T-helper 1 cell (primary cell): Measurements from ENCODE around the gene ASB6.
"Not testable (repeated sequence)": the region's sequence is repeated elsewhere in the genome, so short reads cannot be mapped to it uniquely, and the experiment has no call there.

Source experiments
- DNase-seq, 5 donors: peaks; one replicate each; pipeline ENCODE4 v3.0.0-alpha.2; 2012 to 2020

ASB6 gene

DNA sequence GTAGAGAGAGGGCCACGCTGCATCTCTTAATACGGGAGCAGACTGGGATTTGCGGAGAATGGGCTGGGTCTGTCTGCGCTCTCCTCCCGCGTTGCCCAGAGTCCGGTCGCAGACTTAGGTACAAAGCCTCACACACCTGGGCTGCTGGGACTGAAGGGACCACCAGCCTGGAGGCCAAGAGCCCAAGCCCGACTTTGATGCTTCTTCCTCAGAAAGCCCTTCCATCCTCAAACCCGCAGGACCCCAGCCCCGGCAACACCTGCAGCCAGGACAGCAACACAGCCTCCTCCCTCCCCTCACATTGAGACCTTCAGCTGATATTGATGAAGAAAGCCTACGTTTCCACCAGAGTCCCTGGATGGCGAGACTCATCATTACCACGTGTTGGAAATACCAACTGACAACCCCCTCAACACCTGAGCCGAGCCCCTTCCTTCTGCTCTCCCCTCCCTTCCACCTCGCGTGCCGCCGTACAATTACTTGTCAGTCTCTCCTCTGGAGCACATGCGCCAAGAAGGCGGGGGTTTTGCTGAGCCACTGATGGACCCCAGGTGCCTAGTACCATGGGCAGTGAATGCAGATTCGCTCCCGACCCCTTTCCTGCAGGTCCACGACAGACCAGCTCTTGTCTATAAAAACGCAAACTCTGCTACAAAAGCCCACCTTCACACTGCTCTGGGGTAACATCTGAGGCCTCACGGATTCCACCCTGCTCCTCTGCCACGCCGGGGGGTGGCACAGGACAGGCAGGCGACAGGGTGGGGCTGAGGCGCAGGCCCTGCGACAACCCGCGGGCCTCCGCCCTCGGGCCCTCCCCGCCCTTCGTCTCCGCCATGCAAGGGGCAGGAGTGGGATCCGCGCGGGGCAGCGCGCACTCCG, 841 bp downstream of the ASB6 start:
- no peak for DNase-seq

DNA sequence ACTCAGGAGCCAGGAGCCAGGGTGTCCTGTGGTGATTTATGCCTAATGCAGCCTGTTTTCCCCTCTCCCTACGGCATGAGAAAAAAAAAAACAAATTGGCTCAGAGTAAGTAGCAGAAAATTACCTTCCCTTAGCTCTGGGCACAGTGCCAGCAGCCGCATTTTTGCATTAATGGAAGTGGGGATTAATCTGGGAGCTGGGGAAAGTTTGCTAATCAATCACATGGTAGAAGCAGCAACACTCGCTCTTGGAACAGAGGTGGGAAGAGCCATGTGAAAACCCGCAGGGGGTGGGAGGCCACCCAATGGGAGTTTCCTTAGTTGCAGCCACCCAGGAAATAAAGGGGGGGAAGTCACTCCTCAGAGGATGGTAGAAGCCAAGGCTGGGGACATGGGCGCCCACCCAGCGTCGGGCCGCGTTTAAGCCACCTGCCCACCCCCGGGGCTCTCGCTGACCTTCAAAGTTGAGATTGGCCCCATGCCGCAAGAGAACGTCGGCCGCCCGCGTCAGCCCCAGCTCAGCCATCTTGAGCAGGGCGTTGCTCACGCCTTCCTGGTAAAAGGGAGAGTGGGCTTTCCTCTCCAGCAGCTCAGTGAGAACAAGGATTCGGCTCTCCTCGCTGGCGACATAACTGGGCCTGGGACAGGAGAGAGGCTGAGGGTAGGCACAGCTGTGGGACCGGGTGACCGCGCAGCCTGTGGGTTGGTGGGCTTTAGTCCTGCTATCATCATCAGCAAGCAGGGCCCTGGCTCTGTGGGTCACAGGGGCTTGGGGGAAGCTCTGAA, 1.7 kb downstream of the ASB6 start:
- no peak for DNase-seq

DNA sequence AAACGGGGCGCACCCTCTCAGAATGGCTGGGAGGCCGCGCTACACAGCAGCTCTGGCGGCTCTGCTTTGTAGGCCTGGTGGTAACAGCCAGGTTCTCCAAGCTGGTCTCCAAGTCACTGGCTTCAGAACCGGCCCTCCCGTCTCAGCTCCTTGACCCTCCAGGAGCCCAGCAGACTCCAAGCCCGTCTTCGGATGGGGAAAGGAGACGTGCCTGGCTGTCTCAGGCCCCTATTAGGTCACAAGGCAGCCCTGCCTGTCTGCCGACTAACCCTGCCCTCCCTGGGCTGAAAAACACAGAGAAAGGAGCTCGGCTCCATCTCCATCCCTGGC, 2.2 kb downstream of the ASB6 start:
- no peak for DNase-seq

DNA sequence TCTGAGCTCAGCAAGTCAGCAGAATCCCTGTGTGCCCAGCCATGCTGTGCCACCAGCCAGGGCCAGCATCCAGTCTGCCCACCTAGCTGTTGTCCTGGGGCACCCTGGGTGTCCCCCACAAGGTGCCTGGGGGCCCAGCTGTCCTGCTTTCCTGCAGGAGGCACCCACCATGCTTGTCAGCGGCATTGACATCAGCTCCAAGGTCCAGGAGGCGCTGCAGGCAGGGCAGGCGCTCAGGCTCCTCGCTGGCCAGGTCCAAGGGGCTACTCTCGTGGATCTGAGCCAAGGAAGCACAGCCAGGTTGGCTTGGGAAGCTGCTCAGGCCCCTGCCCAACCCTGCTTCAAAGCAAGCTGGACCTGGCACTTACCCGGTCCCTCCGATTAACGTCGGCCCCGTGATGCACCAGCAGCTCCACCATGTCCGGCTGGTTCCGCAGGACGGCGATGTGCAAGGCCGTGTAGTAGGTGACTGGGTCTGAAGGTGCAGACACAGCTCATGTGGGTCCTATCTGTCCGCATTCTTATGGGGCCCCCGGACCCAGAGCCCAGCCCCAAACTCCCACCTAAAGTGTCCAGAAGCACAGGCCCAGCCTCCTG, 2.8 kb downstream of the ASB6 start:
- no peak for DNase-seq

DNA sequence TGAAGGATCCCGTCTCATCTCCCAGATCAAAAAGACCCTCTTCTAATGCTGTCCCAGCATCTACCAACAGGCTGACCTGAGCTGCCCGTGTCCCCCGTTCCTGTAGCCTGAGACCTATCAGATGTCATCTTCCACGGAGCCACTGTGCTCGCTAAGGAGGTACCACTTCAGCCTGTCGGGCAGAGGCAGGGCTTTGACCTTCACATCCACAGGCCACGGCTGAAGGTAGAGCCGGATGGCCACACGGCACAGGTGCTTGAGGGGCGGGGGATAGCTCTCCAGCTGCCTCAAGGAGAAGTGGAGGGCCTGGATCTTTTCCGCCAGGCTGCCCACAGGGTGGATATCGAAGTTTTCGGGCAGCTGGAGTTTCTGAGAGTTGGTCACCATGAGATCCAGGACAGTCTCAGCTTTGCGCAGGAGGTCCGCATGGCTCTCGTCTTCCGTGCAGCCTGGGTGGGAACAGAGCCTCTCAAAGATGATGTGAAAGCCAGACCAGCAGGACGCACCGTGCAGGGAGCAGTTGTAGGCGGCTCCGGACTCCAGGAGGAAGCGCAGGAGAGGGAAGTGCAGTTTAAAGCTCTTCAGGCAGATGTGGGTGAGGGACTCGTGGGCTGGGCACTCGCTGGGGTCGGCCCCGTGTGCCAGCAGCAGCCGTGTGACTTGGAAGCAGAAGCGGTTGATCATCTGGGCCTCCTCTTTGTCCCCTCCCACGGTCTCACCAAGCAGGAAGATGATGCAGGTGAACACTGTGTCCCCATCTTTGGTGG, 4.1 kb downstream of the ASB6 start:
- DNase-seq, result no peak

DNA sequence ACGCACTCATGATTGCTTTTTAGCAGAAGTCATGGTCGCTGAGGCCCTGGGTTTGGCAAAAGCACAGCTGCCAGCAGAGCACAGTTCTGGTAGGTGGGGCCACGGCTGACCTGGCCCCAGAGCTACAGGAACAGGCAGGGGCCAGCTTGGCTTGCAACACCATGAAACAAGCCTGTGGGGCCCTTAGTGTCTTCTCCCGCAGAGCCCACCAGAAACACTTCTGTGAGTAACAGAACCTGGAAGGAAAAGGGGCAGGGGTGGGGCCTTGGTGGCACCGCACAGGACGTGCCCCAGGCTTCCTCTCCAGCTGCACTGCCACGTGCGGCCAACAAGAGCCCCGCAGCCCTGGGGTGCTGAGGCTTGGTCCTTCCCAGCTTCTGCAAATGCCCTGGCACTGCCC, 4.8 kb downstream of the ASB6 start:
- no peak for DNase-seq

DNA sequence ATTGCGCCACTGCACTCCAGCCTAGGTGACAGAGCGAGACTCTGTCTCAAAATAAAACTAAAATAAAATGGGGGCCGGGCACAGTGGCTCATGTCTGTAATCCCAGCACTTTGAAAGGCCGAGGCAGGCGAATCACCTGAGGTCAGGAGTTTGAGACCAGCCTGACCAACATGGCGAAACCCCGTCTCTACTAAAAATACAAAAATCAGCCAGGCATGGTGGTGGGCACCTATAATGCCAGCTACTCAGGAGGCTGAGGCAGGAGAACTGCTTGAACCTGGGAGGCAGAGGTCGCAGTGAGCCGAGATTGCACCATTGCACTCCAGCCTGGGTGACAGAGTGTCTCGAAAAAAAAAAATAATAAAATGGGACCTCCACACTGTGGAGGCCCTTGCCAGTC, 5.6 kb downstream of the ASB6 start:
- DNase-seq, result not testable (repeated sequence)

DNA sequence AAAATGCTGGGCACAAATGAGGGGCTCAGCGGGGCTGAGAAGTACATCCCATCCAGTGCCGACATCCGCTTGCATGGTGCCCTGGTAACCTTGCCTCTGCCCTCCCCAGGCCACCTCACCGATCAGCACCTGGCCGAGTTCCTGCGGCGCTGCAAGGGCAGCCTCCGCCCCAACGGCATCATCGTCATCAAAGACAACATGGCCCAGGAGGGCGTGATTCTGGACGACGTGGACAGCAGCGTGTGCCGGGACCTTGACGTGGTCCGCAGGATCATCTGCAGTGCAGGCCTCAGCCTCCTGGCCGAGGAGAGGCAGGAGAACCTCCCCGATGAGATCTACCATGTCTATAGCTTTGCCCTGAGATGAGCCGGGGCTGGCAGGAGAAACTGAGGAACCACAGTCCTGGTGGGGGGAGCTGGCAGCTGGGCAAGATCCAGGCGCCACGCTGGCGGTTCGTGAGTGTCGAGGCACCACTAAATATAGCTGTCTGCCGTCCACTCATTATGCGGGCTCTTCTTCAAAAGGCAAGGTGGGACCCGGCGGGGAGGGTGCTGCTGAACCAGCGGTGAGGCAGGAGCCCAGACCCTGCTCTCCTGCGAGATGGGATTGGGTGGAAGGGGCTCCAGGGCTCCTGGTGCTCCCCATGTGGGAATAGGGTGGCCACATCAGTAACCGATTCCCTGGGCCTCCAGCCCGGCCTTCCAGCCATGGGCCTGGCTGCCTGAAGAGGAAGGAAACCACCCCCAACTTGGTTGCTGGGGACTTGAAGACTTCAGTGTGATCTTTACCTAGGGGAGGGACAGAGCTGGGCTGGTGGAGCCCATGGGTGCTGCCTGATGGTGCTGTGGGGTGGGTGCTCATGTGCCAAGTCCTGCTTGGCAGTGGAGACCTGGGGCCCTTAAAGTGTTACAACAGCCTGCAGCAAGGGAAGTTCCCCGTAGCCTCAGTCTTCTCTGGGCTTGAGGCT, 6.6 kb downstream of the ASB6 start:
- DNase-seq, result no peak

DNA sequence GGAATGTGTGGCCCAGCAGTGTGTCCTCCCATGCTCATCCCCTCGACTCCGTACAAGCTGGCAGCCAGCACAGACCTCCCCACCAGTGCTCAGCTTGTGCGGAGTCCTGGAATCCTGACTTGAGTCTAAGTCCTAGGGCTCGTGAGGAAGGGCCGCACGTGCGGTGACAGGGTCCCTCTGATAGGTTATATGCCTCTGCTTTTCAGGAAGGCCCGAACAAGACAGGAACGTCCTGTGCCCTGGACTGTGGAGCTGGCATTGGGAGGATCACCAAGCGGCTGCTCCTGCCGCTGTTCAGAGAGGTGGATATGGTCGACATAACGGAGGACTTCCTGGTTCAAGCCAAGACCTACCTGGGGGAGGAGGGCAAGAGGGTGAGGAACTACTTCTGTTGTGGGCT, 8.1 kb downstream of the ASB6 start:
- DNase-seq, result no peak

DNA sequence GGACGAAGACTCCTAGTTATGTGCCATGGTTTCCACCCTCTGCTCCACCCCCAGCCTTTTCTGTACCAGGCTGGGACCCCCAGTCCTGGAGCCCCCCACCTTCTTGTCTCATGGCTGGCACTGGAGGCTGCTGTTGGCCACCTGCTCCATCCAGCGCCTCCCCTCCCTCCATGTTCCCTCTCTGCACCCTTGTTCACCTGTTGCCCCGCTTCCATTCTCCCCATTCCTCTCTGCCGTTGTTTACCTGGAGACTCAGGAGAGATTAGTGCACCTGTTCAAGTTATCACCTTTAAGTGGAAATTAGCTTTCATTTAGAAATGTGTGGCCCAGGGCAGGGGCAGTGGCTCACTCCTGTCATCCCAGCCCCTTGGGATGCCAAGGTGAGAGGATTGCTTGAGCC, 8.7 kb downstream of the ASB6 start:
- DNase-seq, result no peak

DNA sequence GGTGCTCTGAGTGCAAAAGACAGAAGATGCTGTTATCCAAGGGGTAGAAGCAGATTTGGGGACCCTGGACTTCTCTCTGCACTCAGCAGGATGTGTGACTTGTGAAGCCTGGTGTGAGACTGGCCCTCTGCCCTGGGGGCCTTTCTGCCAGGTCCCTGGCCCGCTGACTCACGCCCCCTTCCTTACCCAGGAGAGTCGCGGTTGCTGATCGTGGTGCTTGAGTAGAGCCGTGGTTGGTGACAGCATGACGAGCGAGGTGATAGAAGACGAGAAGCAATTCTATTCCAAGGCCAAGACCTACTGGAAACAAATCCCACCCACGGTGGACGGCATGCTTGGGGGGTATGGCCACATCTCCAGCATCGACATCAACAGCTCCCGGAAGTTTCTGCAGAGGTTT, 9.5 kb downstream of the ASB6 start:
- no peak for DNase-seq

DNA sequence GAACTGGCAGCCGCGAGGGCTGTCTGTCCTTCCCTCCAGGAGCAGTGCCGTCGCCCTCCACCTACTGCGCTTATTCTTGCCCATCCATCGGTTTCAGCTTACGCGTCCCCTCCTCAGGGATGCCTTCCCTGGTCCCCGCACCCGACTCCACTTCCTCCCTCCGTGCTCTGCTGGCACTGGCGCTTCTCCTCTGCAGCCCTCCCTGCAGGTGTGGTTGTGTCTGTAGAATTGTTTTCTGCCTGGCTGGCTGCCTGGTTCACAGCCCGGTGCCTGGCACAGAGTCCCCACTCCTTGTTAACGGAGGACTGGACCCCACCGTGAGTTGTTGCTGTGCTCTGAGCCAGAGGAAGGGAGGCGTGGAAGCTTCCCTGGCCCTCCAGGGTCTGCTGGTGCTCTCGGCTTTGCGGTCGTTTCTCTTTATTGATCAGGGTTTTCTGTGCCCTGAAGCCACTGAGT, 10.2 kb downstream of the ASB6 start:
- no peak for DNase-seq

DNA sequence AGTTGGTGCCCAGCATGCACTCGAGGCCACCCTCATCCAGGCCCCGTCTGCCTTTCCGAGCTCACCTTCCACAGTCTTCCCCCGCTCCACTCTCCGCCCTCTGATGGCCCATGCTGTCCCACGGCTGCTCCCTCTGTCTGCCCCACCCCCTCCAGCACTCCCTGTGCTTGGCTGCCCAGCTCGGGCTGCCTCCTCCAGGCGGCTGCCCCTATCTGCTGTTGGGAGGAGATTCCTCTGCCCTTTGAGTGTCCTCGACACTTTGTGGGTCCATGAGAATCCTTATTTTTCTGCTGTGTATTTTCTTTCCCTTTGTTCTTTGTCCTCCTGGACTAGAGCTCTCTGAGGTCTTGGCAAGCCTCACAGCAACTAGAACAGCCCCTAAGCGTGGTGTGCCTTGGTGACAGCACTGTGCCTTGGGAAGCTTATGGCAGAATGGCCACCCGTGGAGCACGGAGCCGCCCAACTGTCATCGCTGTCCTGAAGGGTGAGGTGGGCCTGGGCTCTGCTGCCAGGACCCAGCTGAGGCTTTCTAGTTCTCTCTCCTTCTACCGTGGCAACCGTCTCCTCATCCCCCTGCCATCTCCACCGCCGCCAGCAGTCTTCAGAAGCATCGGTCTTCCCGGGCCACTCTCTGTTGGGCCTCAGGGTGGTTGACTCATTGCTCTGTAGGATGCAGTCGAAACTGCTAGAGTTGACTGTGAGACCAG, 10.8 kb downstream of the ASB6 start:
- DNase-seq, result no peak

DNA sequence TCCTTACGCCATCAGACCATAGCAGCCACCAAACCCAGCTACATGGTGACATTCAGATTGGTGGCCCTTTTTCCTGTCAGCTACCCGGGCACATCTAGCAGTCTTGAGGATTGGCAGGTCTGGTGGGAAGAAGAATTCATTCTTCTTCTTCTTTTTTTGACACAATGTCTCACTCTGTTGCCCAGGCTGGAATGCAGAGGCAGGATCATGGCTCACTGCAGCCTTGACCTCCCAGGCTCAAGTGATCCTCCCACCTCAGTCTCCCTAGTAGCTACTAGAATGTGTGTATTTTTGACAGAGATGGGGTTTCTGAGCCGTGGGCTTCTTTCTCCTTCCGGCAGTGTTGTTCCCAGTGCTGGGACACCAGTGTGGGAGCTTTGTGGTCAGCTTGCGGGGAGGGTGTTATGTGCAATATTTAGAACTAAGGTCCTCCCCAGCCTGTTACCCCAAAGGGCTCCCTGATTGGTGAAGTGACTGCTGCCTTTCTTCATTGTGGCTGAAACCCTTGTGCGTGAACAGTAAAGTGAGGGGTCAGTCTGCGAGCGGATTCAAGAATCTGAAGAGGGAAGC, 12.6 kb downstream of the ASB6 start:
- DNase-seq, result no peak

DNA sequence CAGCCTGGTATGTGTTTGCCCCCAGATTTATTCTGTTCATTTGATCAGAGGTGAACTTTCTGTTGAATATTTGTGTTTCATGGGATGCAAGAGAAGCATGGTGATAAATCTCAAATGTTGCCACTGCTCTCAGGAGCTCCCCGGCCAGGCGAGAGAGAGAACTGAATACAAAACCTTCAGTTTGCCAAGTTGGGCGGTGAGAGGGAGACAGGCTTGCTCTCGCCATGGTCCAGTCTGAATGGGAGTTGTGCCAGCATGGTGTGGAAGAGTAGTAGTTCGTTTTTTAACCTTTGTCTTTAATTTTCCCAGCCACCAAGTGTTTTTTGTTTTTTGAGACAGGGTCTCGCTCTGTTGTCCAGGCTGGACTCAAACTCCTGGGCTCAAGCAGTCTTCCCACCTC, 13.2 kb downstream of the ASB6 start:
- DNase-seq, result no peak

DNA sequence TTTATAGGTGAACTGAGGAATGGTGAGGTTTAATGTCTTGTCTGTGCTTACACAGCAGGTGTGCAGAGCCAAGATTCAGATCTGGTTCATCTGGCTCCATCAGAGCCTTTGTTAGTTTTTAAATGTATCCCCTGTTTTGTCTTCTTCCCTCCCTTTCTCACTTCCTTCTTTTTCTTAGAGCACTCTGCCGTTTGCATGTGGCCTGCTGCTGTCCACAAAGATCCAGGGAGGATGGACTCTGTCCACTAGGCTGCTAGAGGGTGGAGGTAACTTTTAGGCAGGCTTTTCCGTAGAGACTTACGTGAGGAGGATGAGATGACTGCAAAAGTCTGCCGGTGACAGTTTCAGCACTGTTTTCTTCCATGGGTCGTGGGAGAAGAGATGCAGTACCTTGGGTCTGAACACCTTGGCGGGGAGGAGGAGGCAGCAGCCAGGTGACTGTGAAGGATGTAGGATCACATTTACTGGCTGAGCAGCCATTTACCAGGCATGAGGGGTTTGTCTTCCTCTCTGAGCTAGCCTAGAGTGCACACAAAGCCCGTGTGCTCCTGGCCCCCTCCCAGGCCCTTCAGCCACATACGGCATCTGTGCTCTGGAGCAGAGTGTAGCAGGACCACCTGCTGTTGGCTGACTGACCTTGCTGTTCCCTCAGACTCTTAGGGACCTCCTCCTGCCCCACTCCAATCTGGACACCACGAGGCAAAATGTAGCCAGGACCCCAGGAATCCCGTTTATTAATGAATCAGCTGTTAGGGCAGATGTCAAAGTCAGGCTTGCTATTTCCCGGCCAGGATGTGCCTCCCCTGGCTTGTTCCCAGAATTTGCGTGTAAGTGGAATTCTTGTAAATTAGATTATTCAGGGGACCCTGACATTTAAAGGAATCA, 14.2 kb downstream of the ASB6 start:
- DNase-seq, result no peak

DNA sequence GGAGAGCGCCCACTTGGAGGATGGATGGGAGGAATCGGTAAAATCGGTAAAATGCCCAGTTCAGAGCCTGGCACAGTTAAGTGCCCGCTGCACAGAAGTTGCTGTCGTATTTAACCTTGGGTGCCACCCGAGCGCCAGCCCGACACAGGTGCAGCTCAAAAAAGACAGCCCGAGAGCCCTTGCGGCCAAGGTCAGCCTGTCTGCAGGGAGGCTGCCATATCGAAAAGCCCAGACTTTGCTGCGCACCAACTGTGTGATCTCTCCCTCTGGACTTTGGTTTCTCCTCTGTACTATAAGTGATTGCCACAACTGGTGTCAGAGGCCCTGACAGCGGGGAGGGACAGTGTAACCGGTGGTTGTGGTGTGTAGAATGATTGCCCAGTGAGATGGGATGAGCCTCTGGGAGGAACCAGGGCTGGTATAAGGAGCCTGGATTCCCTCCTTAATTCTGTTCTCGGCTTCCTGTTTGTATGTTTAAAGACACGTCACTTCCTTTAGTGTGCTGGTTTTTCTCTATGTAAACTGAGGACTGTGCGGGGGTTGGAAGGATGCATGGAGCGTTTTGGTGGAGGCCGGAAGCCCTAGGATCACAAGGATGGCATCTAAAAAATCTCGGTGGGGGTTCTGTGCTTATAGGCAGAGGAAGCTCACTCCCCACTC, 15.2 kb downstream of the ASB6 start:
- peak in 4 of 5 donors; percentile 37 to 43 (median 41) for DNase-seq

DNA sequence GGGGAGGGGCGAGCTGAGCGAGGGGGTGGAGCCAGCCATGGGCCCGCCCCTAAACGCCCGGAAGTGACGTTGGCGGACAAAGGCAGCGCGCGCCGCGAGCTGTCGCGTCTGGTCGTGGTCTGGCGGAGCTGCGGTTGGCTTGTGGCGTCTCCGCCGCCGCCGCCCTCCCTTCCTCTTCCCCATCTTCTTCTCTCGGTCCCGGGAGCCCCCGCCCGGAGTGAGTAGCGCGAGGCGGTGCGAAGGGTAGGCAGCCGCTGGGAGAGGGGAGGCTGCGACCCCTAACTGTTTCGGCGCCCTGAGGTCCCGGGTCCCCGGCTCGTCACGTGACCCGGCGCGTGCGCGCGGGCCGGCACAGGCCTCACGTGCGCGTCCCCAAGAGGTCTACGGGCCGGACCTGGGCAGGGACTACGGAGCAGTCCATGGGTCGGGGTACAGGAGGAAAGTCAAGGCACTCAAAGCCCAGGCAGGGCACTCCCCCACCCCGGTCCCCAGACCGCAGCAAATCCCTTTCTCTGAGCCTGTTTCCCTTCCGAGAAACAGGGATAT, 15.8 kb downstream of the ASB6 start, which contains the start of gene NTMT1:
Gene NTMT1, plus strand, starts transcription at position 85 of the 546 bp plus-strand sequence. CDS start 6,541 bp downstream, outside the sequence.
- peak; percentile 77 to 90 (median 87) for DNase-seq

DNA sequence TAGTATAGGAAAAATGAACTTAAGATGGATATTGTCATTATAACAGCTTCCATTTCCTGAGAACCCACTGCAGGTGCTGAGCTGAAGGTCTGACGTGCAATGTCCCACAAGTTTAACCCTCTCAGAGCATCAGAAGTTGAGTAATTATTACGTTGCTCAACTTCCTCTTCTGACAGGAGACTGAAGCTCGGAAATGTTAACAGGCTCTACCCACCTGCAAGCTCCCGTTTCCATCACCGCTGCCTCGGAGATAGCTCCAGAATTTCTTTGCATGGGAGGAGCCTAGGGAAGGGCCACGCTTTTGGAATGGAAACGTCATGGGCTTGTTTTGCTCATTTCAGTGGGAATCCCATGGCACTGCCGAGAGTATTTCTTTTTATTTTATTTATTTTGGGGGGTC, 17.0 kb downstream of the ASB6 start:
- peak in 1 of 5 donors; percentile 71 for DNase-seq
